Neuronal stem cell (in vitro differentiated cells): ENCODE data around the gene ROBO3.
A peak's percentile ranks its signal among the peaks of the same experiment; 100 is the strongest.

Source experiments
- DNase-seq: peaks from one replicate; pipeline ENCODE4 v3.0.0-alpha.2; 2013; ENCODE audit warnings: low spot score
- H2AFZ ChIP-seq: one replicate; pipeline ENCODE4 v1.6.1; 2013; ENCODE audit warnings: mild to moderate bottlenecking, low read length, inconsistent platforms
- H2AK5ac ChIP-seq: 2 replicates; pipeline ENCODE4 v1.6.1; 2013; ENCODE audit warnings: low read depth, mild to moderate bottlenecking, inconsistent platforms, low read length, moderate library complexity, mixed read lengths
- H2BK120ac ChIP-seq: 2 replicates; pipeline ENCODE4 v1.6.1; 2013; ENCODE audit warnings: low read depth, mild to moderate bottlenecking, inconsistent platforms, low read length, moderate library complexity, mixed read lengths
- H2BK12ac ChIP-seq: one replicate; pipeline ENCODE4 v1.6.1; 2013; ENCODE audit warnings: low read length, inconsistent platforms
- H2BK15ac ChIP-seq: 2 replicates; pipeline ENCODE4 v1.6.1; 2013; ENCODE audit warnings: mild to moderate bottlenecking, low read length, inconsistent platforms, mixed read lengths
- H2BK5ac ChIP-seq: one replicate; pipeline ENCODE4 v1.6.1; 2013; ENCODE audit warnings: inconsistent platforms, mild to moderate bottlenecking, low read length, moderate library complexity
- H3K14ac ChIP-seq: one replicate; pipeline ENCODE4 v1.6.1; 2013; ENCODE audit warnings: low read length, inconsistent platforms
- H3K18ac ChIP-seq: 2 replicates; pipeline ENCODE4 v1.6.1; 2013; ENCODE audit warnings: low read length, inconsistent platforms
- H3K23ac ChIP-seq: 2 replicates; pipeline ENCODE4 v1.6.1; 2013; ENCODE audit warnings: low read depth, mild to moderate bottlenecking, mixed read lengths, low read length, inconsistent platforms; ENCODE audit not compliant: poor library complexity
- H3K27ac ChIP-seq: replicated peaks from 3 replicates; pipeline ENCODE4 v1.5.1; 2013; ENCODE audit warnings: low read length, inconsistent platforms
- H3K27me3 ChIP-seq, 3 experiments: 2 replicates each; pipeline ENCODE4 v1.6.1; 2013; ENCODE audit warnings: low read length in 3 of 3, mild to moderate bottlenecking in 2 of 3, inconsistent platforms in 1 of 3, low read depth in 1 of 3, mixed read lengths in 1 of 3, moderate library complexity in 1 of 3; ENCODE audit not compliant: control insufficient read depth in 3 of 3, insufficient read depth in 3 of 3
- H3K36me3 ChIP-seq, 2 donors: replicated peaks in 1 of 2; 2 replicates each; pipeline ENCODE4 v1.6.1; 2013; ENCODE audit warnings: low read length in 2 of 2; ENCODE audit not compliant: control insufficient read depth in 2 of 2, insufficient read depth in 2 of 2
- H3K4ac ChIP-seq: 2 replicates; pipeline ENCODE4 v1.6.1; 2013; ENCODE audit warnings: inconsistent platforms, mild to moderate bottlenecking, low read length, moderate library complexity
- H3K4me1 ChIP-seq, 2 donors: 1 replicate in 1 of 2; 2 replicates in 1 of 2; pipeline ENCODE4 v1.6.1; 2013; ENCODE audit warnings: low read length in 2 of 2, low read depth in 1 of 2; ENCODE audit not compliant: control insufficient read depth in 2 of 2, insufficient read depth in 1 of 2
- H3K4me2 ChIP-seq: one replicate; pipeline ENCODE4 v1.6.1; 2013; ENCODE audit warnings: mild to moderate bottlenecking, low read length, inconsistent platforms; ENCODE audit not compliant: insufficient read depth, poor library complexity, severe bottlenecking
- H3K4me3 ChIP-seq, 2 donors: 2 replicates each; pipeline ENCODE4 v1.5.1; 2013; ENCODE audit warnings: low read length in 2 of 2, mild to moderate bottlenecking in 2 of 2, inconsistent platforms in 1 of 2, moderate library complexity in 1 of 2
- H3K79me1 ChIP-seq: one replicate; pipeline ENCODE4 v1.6.1; 2013; ENCODE audit warnings: low read depth, mild to moderate bottlenecking, inconsistent platforms, low read length, moderate library complexity
- H3K9ac ChIP-seq: one replicate; pipeline ENCODE4 v1.6.1; 2013; ENCODE audit warnings: mild to moderate bottlenecking, low read depth, low read length, inconsistent platforms; ENCODE audit not compliant: poor library complexity
- H3K9me3 ChIP-seq, 2 donors: replicated peaks in 1 of 2; 2 replicates each; pipeline versions ENCODE3 to v1.6.1; 2013; ENCODE audit warnings: low read length in 2 of 2, mild to moderate bottlenecking in 2 of 2, inconsistent platforms in 1 of 2, low read depth in 1 of 2, mixed read lengths in 1 of 2, moderate library complexity in 1 of 2; ENCODE audit not compliant: control insufficient read depth in 2 of 2, insufficient read depth in 1 of 2
- H4K8ac ChIP-seq: one replicate; pipeline ENCODE4 v1.6.1; 2013; ENCODE audit warnings: low read depth, mild to moderate bottlenecking, inconsistent platforms, low read length, moderate library complexity
- H4K91ac ChIP-seq: one replicate; pipeline ENCODE4 v1.6.1; 2013; ENCODE audit warnings: low read length, low read depth, mild to moderate bottlenecking, inconsistent platforms; ENCODE audit not compliant: poor library complexity
- WGBS, 2 donors: extraction: QIAGEN DNeasy Blood & Tissue Kit; methylation state at CpG; one replicate each; pipeline ENCODE4 v1.1.7; 2013; ENCODE audit warnings: missing lambda C conversion rate in 2 of 2, mixed read lengths in 1 of 2; ENCODE audit not compliant: insufficient read length in 2 of 2, insufficient replicate concordance in 1 of 2; ENCODE audit errors: extremely low coverage in 2 of 2; 5-methylcytosine and 5-hydroxymethylcytosine counted together

Gene ROBO3

GRCh38 chr11:124864892-124865180, 396 bp upstream of the ROBO3 start:
- Histone ChIP-seq H3K4me3 (no peak overlapping the region), H3K9ac (no peak overlapping the region), H4K91ac (no peak overlapping the region), H3K27ac (no peak overlapping the region), H3K4ac (no peak overlapping the region), H2BK15ac (no peak overlapping the region), H3K9me3 (peaks cover 0 to 5% of the 10 kb centered on the region in 2 donors), H2BK12ac (no peak overlapping the region), H3K23ac (no peak overlapping the region), H3K14ac (no peak overlapping the region), H4K8ac (no peak overlapping the region), H3K4me2 (no peak overlapping the region), H2BK120ac (no peak overlapping the region), H3K27me3 (peaks cover 45 to 99% (median 79%) of the 10 kb centered on the region in 3 experiments), H3K18ac (no peak overlapping the region), H2AFZ (no peak overlapping the region), H3K4me1 (peaks cover 10 to 37% of the 10 kb centered on the region in 2 donors), H3K79me1 (no peaks in the 10 kb centered on the region), H2AK5ac (no peak overlapping the region), H2BK5ac (no peak overlapping the region), H3K36me3 (no peaks in the 10 kb centered on the region)
- no CpG with 5 or more reads among the region's 9 CpGs for WGBS, 2 donors
- no peak for DNase-seq

GRCh38 chr11:124865902-124866851, 945 bp downstream of the ROBO3 start:
- peak overlapping the region; percentile 82 for H2AFZ ChIP-seq
- DNase-seq: no peak

GRCh38 chr11:124867700-124868099, 2.5 kb downstream of the ROBO3 start:
- Histone ChIP-seq H3K27me3 (peaks cover 48 to 99% (median 81%) of the 10 kb centered on the region in 3 experiments), H3K4ac (no peak overlapping the region), H2BK5ac (no peak overlapping the region), H2AFZ (no peak overlapping the region), H3K9me3 (peaks cover 0 to 5% of the 10 kb centered on the region in 2 donors), H3K4me2 (no peak overlapping the region), H3K14ac (no peak overlapping the region), H3K4me3 (no peak overlapping the region), H2BK15ac (no peak overlapping the region), H4K91ac (no peak overlapping the region), H2AK5ac (no peak overlapping the region), H3K36me3 (no peaks in the 10 kb centered on the region), H4K8ac (no peak overlapping the region), H3K79me1 (no peaks in the 10 kb centered on the region), H3K18ac (no peak overlapping the region), H3K27ac (no peak overlapping the region), H3K4me1 (peaks cover 10 to 24% of the 10 kb centered on the region in 2 donors), H3K23ac (no peak overlapping the region), H3K9ac (no peak overlapping the region), H2BK120ac (no peak overlapping the region), H2BK12ac (no peak overlapping the region)
- DNase-seq: no peak
- WGBS, 2 donors: no CpG with 5 or more reads among the region's 8 CpGs

More at GRCh38 chr11:124865902-124866851, 945 bp downstream of the ROBO3 start:
- Histone ChIP-seq H2BK15ac (peak overlapping the region; percentile 60), H4K91ac (no peak overlapping the region), H3K36me3 (no peaks in the 10 kb centered on the region), H2BK120ac (no peak overlapping the region), H3K27me3 (peaks cover 48 to 99% (median 90%) of the 10 kb centered on the region in 3 experiments), H4K8ac (no peak overlapping the region), H3K4ac (no peak overlapping the region), H3K4me2 (peak overlapping the region; percentile 46), H2BK5ac (no peak overlapping the region), H3K23ac (peak overlapping the region; percentile 76), H3K79me1 (no peaks in the 10 kb centered on the region), H3K27ac (no peak overlapping the region), H3K14ac (no peak overlapping the region), H3K9me3 (peaks cover 0 to 5% of the 10 kb centered on the region in 2 donors), H3K18ac (peak overlapping the region; percentile 86), H3K4me1 (peaks cover 10 to 34% of the 10 kb centered on the region in 2 donors), H2BK12ac (no peak overlapping the region), H2AK5ac (peak overlapping the region; percentile 40), H3K4me3 (no peak overlapping the region), H3K9ac (peak overlapping the region; percentile 24)
- no CpG with 5 or more reads among the region's 62 CpGs for WGBS, 2 donors
